Large intestine (tissue), 3 donors: ENCODE results near the gene FAH. TPM values are rescaled to one million over a fixed set of nuclear protein-coding genes. Genes with fewer than 3 reads are reported as not detected.

Experiments used
- DNase-seq, 2 donors: peaks; one replicate each; pipeline versions ENCODE4 v3.0.0 to v3.0.0-alpha.2; 2013
- H3K27ac ChIP-seq: one replicate; pipeline ENCODE4 v1.5.1; 2013; ENCODE audit warnings: low read length
- H3K27me3 ChIP-seq: 2 replicates; pipeline ENCODE4 v1.6.1; 2013; ENCODE audit warnings: low read length; ENCODE audit not compliant: control insufficient read depth, insufficient read depth
- H3K36me3 ChIP-seq: 2 replicates; pipeline ENCODE4 v1.6.1; 2013; ENCODE audit warnings: low read length; ENCODE audit not compliant: control insufficient read depth, insufficient read depth
- H3K4me1 ChIP-seq: one replicate; pipeline ENCODE4 v1.6.1; 2013; ENCODE audit warnings: low read length; ENCODE audit not compliant: control insufficient read depth, insufficient read depth
- H3K4me3 ChIP-seq: one replicate; pipeline ENCODE4 v1.5.1; 2013; ENCODE audit warnings: low read length
- H3K9me3 ChIP-seq: one replicate; pipeline ENCODE4 v1.6.1; 2013; ENCODE audit warnings: mild to moderate bottlenecking, low read depth, low read length, moderate library complexity; ENCODE audit not compliant: control insufficient read depth
- WGBS: methylation state at CpG from one replicate; pipeline ENCODE4 v1.1.5; 2013; ENCODE audit warnings: low lambda C conversion rate; ENCODE audit not compliant: insufficient coverage; 5-methylcytosine and 5-hydroxymethylcytosine counted together
- polyA plus RNA-seq: library from polyadenylated mRNA; unstranded; fragments of 120-200 nt; gene quantifications from one replicate; pipeline ENCODE4 v1.2.1, GENCODE V29; 2013

The FAH gene
- polyA plus RNA-seq, 1 donor: 57.6 TPM

DNA sequence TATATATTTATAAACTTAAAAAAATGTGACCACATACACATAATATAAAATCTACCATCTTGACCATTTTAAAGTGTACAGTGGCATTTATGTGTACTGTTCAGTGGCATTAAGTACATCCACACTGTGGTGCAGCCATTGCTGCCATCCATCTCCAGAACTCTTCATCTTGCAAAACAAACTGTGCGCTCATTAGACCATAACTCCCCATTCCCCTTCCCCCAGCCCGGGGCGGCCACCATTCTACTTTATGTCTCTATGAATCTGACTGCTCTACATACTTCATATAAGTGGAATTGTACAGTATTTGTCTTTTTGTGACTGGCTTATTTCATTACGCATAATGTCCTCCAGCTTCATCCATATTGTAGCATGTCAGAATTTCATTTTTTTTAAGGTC, 51.4 kb downstream of the FAH start:
- Histone ChIP-seq H3K9me3 (no peaks in the 10 kb centered on the region), H3K27ac (no peak overlapping the region), H3K4me1 (peaks cover 18% of the 10 kb centered on the region), H3K27me3 (no peaks in the 10 kb centered on the region), H3K36me3 (peaks cover 3% of the 10 kb centered on the region), H3K4me3 (no peak overlapping the region)
- WGBS: no CpG with 5 or more reads among the region's 4 CpGs
- no peak for DNase-seq

DNA sequence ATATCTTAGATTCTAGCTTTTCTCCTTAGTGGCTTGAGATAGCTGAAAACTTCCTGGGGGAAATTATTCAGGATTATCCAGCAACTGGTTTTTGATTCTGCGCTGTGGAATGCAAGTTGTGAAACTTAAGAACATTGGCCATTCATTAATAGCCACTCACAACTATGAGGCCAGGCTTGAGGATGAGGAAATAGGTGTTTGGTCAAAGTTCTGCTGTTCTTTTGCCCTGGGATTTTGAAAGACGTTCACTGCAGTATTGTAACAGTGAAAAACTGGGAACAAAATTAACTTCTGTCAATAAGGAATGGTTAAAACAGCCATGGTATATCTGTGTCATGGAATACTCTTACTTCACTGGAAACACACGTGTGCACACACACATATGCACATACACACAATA, 55.1 kb downstream of the FAH start:
- no peaks in the 10 kb centered on the region for H3K27me3 ChIP-seq
- H3K9me3 ChIP-seq: no peaks in the 10 kb centered on the region
- H3K4me1 ChIP-seq: peaks cover 35% of the 10 kb centered on the region
- peak; percentile 80 to 83 for DNase-seq
- H3K36me3 ChIP-seq: peaks cover 3% of the 10 kb centered on the region
- H3K4me3 ChIP-seq: no peak overlapping the region
- peak overlapping the region; percentile 65 for H3K27ac ChIP-seq
- WGBS: 0% methylated on average over 1 of the region's 3 CpGs

DNA sequence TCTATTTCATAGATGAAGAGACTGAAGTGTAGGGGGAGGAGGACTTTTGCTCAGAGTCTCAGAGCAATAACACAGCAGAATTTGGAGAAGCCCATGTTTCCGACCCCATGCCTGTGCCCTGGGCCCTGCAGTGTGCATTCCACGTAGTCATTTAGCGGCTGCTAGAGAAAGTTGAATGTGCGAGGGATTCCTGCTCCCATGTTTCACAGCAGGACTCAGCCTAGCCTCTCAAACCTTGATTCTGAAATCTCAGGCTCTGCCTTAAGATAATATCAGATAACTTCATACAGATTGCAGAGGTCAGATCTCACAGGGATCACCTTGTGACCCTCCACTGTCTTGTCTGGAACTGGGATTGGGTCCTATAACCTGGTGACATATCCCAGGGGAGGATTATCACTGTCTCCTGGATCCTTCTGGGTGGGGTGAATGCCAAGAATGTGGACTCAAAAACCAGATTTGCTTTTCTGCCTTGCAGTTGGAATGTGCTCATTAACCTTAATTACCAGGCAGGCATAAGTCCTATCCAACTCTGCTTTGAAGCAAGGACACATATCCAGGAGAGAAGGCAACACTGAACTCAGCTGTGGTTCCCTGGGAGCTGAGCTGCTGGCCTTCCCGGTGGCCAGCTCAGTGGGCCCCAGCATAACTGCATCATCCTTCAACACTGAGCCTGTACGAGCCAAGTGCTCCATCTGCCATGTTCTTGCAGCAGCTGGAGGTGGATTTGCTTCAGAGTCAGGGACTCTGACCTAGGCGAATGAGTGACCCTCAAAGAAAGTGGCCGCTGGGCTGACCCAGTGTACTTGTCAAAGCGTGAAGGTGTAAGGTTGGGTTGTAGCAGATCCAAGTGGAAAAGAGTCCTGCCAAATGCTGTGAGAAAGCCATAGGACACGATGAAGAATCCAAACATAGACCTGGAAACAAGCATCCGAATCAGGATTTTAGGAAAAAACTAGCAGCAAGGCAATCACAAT, 56.2 kb downstream of the FAH start:
- peak overlapping the region; percentile 65 for H3K27ac ChIP-seq
- no peak overlapping the region for H3K4me3 ChIP-seq
- no CpG with 5 or more reads among the region's 11 CpGs for WGBS
- H3K36me3 ChIP-seq: no peaks in the 10 kb centered on the region
- peaks cover 2% of the 10 kb centered on the region for H3K9me3 ChIP-seq
- no peak for DNase-seq
- no peaks in the 10 kb centered on the region for H3K27me3 ChIP-seq
- peaks cover 35% of the 10 kb centered on the region for H3K4me1 ChIP-seq

DNA sequence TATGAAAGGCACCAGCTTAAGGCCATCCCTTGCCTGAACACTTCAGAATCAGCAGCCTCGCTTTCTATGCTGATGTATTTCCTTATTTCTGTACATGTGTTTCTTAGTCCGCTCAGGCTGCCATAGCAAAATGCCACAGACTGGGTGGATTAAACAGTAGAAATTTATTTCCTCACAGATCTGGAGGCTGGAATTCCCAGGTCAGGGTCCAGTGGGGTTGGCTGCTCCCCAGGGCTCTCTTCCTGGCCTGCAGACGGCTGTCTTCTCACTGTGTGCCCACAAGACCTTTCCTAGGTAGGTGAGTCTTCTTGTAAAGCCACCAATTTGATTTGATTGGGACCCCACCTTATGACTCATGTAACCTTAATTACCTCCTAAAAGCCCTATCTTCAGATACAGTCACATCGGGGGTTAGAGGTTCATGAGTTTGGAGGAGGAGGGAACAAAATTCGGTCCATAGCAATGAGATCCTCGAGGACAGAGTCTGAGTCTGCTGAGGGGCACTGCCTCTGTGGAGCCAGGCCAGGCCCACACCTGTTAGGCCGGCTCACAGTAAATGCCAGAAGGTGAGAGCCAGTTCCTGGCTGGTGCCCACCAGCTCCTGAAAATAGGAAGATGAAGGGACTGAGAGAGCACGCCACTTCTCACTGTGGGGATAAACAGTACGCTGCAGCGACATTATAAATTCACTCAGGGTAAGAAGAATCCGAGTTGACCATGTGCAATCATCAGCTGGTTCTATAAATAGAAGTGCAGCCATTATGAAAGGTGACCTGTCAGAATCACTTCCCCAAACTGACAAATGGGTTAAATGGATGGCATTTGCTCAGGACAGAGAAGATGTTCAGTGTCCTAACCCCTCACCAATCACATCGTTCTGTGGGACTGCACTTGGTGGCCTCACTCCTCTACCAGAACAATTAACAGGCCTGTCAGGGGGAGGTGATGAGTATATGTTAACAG, 58.1 kb downstream of the FAH start:
- Histone ChIP-seq H3K4me3 (no peak overlapping the region), H3K4me1 (peaks cover 35% of the 10 kb centered on the region), H3K27me3 (no peaks in the 10 kb centered on the region), H3K36me3 (no peaks in the 10 kb centered on the region), H3K9me3 (peaks cover 2% of the 10 kb centered on the region), H3K27ac (peak overlapping the region; percentile 24)
- peak; percentile 23 to 24 for DNase-seq
- WGBS: 100% methylated on average over 4 of the region's 12 CpGs

DNA sequence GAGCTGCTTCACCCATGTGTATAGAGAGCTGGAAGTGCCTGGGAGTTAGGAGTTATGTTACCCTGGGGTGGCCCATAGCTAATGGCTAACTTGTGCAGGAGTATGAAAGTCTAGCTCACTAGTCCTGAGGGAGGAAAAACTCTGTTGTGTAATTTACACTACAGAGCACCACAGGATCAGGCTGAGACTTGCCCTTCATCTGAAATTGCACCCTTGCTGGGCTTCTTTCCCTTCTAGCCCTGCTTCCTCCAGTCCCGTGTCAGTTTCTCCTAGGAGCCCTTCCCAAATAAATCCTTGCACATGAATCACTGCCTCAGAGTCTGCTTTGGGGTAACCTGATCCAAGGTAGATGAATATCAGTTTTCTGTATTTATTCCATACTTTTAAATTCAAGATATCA, 59.2 kb downstream of the FAH start:
- no CpG with 5 or more reads among the region's 1 CpG for WGBS
- Histone ChIP-seq H3K27me3 (no peaks in the 10 kb centered on the region), H3K9me3 (peaks cover 2% of the 10 kb centered on the region), H3K4me3 (no peak overlapping the region), H3K36me3 (no peaks in the 10 kb centered on the region), H3K4me1 (peaks cover 35% of the 10 kb centered on the region), H3K27ac (no peak overlapping the region)
- DNase-seq: no peak

DNA sequence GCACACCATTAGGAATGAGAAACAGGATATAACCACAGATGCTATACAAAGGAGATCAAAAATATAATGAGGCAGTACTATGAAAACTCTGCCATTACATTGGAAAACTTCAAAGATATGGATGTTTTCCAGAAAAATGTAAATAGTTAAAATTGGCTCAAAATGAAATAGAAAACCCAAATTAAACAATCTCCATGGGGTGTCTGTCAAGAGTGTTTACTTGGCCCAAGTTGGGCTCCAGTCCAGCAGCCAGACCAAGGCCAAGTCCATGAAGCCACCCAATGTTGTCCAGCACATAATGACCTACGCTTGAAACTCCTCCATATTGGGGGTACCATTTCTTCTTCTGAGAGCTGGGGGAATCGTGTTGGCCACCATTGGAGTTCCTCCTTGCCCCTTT, 62.1 kb downstream of the FAH start:
- Histone ChIP-seq H3K4me3 (no peak overlapping the region), H3K36me3 (no peaks in the 10 kb centered on the region), H3K9me3 (peaks cover 2% of the 10 kb centered on the region), H3K4me1 (peaks cover 12% of the 10 kb centered on the region), H3K27me3 (no peaks in the 10 kb centered on the region), H3K27ac (no peak overlapping the region)
- no peak for DNase-seq
- no CpG with 5 or more reads among the region's 2 CpGs for WGBS

DNA sequence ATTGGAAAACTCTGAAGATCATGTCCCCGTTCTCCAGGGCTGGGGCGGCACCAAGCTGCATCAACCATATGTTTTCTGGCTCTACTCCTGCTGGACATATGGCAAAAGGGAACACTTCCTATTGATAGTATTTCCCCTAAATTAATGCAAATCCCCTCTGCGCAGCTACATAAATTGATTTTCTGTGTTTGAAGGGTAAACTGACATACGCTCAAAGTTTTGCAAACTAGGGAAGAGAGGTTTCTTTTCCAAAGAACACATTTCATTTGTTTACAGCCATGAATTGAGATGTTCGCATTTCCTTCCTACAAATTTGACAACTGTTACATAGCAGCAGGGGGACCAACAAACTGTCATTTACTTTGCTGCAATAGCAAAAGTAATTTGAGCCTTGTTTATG, 63.3 kb downstream of the FAH start:
- Histone ChIP-seq H3K27ac (no peak overlapping the region), H3K27me3 (no peaks in the 10 kb centered on the region), H3K4me1 (no peaks in the 10 kb centered on the region), H3K9me3 (peaks cover 2% of the 10 kb centered on the region), H3K4me3 (no peak overlapping the region), H3K36me3 (no peaks in the 10 kb centered on the region)
- WGBS: no CpG with 5 or more reads among the region's 5 CpGs
- no peak for DNase-seq

DNA sequence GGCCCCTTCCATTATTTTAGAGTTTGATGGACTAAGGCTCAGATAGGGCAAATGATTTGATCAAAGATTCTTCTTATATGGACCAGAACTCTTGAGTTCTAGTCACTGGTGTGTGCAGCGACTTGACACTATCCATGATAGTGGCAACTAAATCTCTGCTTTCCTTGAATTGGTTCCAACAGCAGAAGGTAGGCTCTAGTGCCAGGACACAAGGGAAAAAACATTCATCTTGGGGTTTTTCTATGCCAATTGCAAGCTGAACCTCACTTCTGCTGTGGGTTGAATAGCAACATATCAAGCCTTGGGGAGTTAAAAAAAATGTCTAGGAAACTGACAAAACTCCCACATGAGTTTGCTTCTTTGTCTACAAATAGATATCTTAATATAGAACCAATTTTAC, 64.1 kb downstream of the FAH start:
- H3K4me1 ChIP-seq: no peaks in the 10 kb centered on the region
- H3K4me3 ChIP-seq: no peak overlapping the region
- H3K36me3 ChIP-seq: no peaks in the 10 kb centered on the region
- H3K27me3 ChIP-seq: no peaks in the 10 kb centered on the region
- DNase-seq: no peak
- peaks cover 2% of the 10 kb centered on the region for H3K9me3 ChIP-seq
- WGBS: no CpG with 5 or more reads among the region's 1 CpG
- no peak overlapping the region for H3K27ac ChIP-seq

DNA sequence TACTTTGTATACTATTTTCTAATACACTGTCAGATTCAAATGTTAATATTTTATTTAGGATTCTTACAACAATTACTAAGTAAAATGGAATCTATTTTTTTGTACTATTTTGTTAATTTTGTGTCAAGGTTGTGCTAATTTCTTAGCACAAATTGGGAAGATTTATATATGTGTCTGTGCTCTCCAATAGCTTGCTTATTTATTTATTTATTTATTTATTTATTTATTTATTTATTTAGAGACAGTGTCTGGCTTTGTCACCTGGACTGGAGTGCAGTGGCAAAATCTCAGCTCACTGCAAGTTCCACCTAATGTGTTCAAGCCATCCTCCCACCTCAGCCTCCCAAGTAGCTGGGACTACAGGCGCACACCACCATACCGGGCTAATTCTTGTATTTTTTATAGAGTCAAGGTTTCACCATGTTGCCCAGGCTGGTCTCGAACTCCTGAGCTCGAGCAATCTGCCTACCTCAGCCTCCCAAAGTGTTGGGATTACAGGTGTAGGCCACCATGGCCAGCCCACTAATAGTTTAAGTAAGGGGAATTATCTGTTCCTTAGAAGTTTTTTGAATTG, 64.6 kb downstream of the FAH start:
- H3K36me3 ChIP-seq: no peaks in the 10 kb centered on the region
- WGBS: no CpG with 5 or more reads among the region's 4 CpGs
- DNase-seq: no peak
- no peaks in the 10 kb centered on the region for H3K27me3 ChIP-seq
- H3K4me1 ChIP-seq: no peaks in the 10 kb centered on the region
- H3K4me3 ChIP-seq: no peak overlapping the region
- peaks cover 2% of the 10 kb centered on the region for H3K9me3 ChIP-seq
- H3K27ac ChIP-seq: no peak overlapping the region

DNA sequence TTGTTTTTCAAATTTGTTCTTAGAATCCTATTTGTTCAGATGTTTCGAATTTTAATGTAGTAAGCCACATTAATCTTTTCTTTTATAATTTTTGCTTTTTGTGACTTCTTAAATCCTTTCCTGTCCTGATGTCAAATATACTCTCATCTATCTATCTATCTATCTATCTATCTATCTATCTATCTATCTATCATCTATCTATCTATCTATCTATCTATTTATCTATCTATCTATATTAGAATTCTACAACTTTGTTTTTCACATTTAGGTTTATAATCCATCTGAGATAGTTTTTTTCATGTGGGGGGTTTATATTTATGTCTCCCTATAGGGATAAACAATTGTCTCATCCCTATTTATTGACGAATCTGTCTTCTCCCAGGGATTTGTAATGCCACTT, 67.2 kb downstream of the FAH start:
- no peak for DNase-seq
- Histone ChIP-seq H3K27ac (no peak overlapping the region), H3K4me3 (no peak overlapping the region), H3K4me1 (no peaks in the 10 kb centered on the region), H3K27me3 (no peaks in the 10 kb centered on the region), H3K9me3 (no peaks in the 10 kb centered on the region), H3K36me3 (no peaks in the 10 kb centered on the region)
- WGBS: no CpG with 5 or more reads among the region's 2 CpGs
